Measurements from ENCODE around the gene TBL3.

TBL3 gene

GRCh38 chr16:2015117-2015946 is 43.5 kb downstream of the TBL3 start:
- H3K4me3 ChIP-seq (ENCODE audit: low read depth, low read length), result no peak overlapping the region
- in situ Hi-C loops (cut with HindIII; ENCODE audit: low sequenced_read_pairs), result no loop called here
- TF ChIP-seq CTCF (IDR thresholded peaks at IDR 0.05; ENCODE audit: low read depth, low read length, missing control alignments), result no peak
- DNase-seq (ENCODE audit: low read depth), result no peak

- in situ Hi-C loops (cut with HindIII; ENCODE audit: low sequenced_read_pairs), result no loop called here
- no peak overlapping the region for H3K4me3 ChIP-seq (ENCODE audit: low read depth, low read length)
- no peak for DNase-seq (ENCODE audit: low read depth)
- TF ChIP-seq CTCF (IDR thresholded peaks at IDR 0.05; ENCODE audit: low read depth, low read length, missing control alignments), result no peak
Measured at GRCh38 chr16:2015947-2016208, 44.0 kb downstream of the TBL3 start.

DNA sequence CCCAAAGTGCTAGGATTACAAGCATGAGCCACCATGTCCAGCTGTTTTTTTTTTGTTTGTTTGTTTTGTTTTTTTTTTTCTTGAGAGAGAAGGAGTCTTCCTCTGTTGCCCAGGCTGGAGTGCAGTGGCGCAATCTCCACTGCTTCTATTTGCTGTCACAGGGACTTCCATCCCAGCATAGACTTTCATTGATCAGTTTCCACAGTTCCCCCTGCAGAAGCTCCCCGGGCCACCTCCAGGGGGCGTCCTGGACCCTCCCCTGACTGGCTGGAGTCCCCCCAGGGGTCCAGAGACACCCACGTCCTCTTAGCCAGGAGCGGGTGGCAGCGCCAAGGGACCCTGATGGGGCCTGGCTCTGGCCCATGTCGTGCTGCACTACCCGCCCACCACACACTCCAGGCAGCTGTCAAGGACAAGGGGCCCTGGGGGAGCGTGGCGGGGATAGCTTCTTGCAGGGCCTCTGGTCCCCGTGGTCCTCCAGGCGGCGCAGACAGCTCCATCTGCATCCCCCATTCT is 44.6 kb downstream of the TBL3 start:
- in situ Hi-C loops (cut with HindIII; ENCODE audit: low sequenced_read_pairs), result no loop called here
- peak; percentile 58 for TF ChIP-seq CTCF (IDR thresholded peaks at IDR 0.05; ENCODE audit: low read depth, low read length, missing control alignments)
- H3K4me3 ChIP-seq (ENCODE audit: low read depth, low read length), result no peak overlapping the region
- DNase-seq (ENCODE audit: low read depth), result no peak

DNA sequence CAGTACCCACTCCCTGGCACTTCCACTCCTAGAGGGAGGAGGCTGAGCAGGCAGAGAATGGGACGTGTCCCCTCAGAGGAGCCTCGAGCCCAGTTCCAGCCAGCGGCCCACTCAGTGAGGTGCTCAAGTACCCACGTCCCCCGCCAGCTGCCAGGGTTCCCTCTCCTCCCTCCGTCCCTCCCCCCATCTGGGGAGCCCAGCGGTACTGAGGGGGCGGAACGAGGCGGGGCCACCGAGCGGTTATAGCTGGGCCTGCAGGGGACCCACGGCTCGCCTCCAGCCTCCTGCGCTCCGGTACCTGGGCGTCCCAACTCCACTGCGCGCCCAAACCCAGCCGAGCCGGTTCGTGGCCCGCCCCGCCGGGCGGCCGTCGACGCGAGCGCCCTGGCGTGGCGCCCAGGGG is 47.7 kb downstream of the TBL3 start, which contains the start of gene NPW:
Gene NPW (plus strand): TSS at position 268 of the 403 bp plus-strand sequence.
- peak within 1 kb of the TSS; percentile 26 for H3K4me3 ChIP-seq (ENCODE audit: low read depth, low read length)
- TF ChIP-seq CTCF (IDR thresholded peaks at IDR 0.05; ENCODE audit: low read depth, low read length, missing control alignments), result no peak
- in situ Hi-C loops (cut with HindIII; ENCODE audit: low sequenced_read_pairs), result no loop called here
- no peak for DNase-seq (ENCODE audit: low read depth)

DNA sequence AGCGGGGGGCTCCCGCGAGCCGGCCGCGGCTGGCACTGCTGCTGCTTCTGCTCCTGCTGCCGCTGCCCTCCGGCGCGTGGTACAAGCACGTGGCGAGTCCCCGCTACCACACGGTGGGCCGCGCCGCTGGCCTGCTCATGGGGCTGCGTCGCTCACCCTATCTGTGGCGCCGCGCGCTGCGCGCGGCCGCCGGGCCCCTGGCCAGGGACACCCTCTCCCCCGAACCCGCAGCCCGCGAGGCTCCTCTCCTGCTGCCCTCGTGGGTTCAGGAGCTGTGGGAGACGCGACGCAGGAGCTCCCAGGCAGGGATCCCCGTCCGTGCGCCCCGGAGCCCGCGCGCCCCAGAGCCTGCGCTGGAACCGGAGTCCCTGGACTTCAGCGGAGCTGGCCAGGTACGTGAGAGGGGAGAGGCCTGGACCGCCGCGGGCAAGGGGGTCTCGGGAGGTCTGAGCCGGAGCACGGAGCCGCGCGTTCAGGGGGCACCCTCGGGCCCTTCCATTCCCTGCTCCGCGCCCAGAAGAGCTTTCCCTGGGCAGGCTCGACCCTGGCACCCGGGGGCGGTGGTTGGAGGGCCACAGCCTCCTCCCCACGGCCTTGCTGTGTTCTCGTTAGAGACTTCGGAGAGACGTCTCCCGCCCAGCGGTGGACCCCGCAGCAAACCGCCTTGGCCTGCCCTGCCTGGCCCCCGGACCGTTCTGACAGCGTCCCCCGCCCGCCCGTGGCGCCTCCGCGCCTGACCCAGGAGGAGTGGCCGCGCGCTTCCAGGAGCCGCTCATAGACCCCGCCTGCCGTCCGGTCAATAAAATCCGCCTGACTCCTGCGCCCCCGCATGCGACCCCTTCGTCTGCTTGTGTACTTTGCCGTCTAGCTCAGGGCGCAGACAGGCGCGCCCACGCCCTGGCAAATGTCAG is 48.3 kb downstream of the TBL3 start:
- TF ChIP-seq CTCF (IDR thresholded peaks at IDR 0.05; ENCODE audit: low read depth, low read length, missing control alignments), result no peak
- peak overlapping the region; percentile 26 for H3K4me3 ChIP-seq (ENCODE audit: low read depth, low read length)
- no peak for DNase-seq (ENCODE audit: low read depth)
- in situ Hi-C loops (cut with HindIII; ENCODE audit: low sequenced_read_pairs), result no loop called here

DNA sequence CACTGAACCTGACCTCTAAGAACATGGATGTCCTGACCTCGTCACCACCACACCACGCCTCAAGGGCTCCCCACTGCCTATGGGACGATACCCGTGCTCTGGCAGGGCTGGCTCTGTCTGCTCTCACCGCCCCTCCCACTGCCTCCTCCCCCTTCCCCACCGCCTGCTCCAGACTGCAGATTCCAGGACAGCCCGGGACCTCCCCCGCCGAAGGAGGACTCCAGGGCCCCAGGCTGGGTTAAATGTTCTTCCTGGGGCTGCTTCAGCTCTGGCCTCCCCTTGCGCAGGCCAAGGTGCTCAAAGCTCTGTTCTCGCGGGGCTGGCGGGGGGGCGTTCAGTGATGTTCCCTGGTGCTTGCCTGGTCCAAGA is 50.9 kb downstream of the TBL3 start:
- in situ Hi-C loops (cut with HindIII; ENCODE audit: low sequenced_read_pairs), result no loop called here
- peak overlapping the region; percentile 27 for H3K4me3 ChIP-seq (ENCODE audit: low read depth, low read length)
- DNase-seq (ENCODE audit: low read depth), result no peak
- no peak for TF ChIP-seq CTCF (IDR thresholded peaks at IDR 0.05; ENCODE audit: low read depth, low read length, missing control alignments)

All from astrocyte of the cerebellum (primary cell).